Liver (tissue), 3 donors: ENCODE results near the gene CBX2.
A peak's percentile ranks its signal among the peaks of the same experiment; 100 is the strongest.

ENCODE experiments used
- TAF1 ChIP-seq: conservative IDR thresholded peaks from 2 replicates; pipeline ENCODE4 v1.6.1; 2016; ENCODE audit warnings: antibody characterized with exemption, mild to moderate bottlenecking
- TF ChIP-seq, protein P1 (sequence below): fragments of 150-350 bp; IDR thresholded peaks from 2 replicates; pipeline ENCODE4 v1.5.1; 2017; ENCODE audit warnings: improper control_type of control experiment, low read depth, low read length; ENCODE audit not compliant: missing input control
- TF ChIP-seq, protein P2 (sequence below): IDR thresholded peaks from 2 replicates; pipeline ENCODE4 v1.6.1; 2016; ENCODE audit warnings: antibody characterized with exemption
- TF ChIP-seq, protein P3 (sequence below): IDR thresholded peaks from 2 replicates; pipeline ENCODE4 v1.6.1; 2016; ENCODE audit warnings: antibody characterized with exemption, mild to moderate bottlenecking
- donor health status: healthy.
- donor health status: healthy.

DNA sequence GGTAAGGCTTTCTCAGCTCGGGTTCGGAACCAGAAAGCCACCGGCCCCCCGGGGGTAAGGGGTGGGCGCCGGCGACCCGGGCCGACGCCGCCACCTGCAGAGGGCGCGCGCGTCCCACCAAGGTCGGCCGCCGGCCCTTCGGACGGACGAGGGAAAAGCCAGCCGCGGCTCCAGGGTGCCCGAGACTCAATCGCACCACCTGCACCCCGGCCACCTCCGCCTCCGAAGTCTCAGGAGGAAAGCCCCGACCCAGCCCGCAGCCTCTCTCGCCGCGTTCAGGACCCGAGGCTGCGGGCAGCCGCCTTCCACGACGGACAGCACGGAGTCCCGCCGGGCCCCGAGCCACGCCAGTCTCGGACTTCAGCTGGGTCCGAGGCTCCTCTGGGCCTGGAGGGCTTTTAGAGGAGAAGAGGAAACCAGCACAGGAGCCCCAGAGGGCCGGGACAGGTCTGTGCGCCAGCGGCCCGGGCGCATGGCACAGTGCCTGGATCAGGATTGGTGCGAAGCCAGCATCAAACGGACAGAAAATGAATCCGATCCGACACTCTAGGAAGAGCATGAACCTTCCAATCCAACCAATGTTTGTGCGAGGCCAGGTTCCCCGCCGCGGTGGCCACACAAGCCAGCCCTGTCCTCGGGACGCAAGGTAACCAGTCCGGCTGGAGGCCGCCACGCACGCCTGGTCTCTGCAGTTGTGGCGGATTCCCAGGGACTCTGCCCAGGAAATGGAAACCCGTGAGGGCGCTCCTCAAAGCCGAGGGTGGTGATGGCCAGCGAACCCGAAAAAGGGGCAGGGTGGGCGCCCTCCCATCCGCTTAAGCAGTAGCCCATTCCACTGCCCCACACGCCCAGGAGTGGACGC lies 12.2 kb downstream of the CBX2 start:
- TF ChIP-seq, protein P1, sequence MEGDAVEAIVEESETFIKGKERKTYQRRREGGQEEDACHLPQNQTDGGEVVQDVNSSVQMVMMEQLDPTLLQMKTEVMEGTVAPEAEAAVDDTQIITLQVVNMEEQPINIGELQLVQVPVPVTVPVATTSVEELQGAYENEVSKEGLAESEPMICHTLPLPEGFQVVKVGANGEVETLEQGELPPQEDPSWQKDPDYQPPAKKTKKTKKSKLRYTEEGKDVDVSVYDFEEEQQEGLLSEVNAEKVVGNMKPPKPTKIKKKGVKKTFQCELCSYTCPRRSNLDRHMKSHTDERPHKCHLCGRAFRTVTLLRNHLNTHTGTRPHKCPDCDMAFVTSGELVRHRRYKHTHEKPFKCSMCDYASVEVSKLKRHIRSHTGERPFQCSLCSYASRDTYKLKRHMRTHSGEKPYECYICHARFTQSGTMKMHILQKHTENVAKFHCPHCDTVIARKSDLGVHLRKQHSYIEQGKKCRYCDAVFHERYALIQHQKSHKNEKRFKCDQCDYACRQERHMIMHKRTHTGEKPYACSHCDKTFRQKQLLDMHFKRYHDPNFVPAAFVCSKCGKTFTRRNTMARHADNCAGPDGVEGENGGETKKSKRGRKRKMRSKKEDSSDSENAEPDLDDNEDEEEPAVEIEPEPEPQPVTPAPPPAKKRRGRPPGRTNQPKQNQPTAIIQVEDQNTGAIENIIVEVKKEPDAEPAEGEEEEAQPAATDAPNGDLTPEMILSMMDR: peak; percentile 47
- TF ChIP-seq TAF1: no peak
- TF ChIP-seq, protein P2, sequence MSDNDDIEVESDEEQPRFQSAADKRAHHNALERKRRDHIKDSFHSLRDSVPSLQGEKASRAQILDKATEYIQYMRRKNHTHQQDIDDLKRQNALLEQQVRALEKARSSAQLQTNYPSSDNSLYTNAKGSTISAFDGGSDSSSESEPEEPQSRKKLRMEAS: no peak
- TF ChIP-seq, protein P3, sequence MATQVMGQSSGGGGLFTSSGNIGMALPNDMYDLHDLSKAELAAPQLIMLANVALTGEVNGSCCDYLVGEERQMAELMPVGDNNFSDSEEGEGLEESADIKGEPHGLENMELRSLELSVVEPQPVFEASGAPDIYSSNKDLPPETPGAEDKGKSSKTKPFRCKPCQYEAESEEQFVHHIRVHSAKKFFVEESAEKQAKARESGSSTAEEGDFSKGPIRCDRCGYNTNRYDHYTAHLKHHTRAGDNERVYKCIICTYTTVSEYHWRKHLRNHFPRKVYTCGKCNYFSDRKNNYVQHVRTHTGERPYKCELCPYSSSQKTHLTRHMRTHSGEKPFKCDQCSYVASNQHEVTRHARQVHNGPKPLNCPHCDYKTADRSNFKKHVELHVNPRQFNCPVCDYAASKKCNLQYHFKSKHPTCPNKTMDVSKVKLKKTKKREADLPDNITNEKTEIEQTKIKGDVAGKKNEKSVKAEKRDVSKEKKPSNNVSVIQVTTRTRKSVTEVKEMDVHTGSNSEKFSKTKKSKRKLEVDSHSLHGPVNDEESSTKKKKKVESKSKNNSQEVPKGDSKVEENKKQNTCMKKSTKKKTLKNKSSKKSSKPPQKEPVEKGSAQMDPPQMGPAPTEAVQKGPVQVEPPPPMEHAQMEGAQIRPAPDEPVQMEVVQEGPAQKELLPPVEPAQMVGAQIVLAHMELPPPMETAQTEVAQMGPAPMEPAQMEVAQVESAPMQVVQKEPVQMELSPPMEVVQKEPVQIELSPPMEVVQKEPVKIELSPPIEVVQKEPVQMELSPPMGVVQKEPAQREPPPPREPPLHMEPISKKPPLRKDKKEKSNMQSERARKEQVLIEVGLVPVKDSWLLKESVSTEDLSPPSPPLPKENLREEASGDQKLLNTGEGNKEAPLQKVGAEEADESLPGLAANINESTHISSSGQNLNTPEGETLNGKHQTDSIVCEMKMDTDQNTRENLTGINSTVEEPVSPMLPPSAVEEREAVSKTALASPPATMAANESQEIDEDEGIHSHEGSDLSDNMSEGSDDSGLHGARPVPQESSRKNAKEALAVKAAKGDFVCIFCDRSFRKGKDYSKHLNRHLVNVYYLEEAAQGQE: no peak
